Hepatic stellate cell (primary cell): ENCODE data around the gene LBP.
"Not testable (repeated sequence)": the region's sequence is repeated elsewhere in the genome, so short reads cannot be mapped to it uniquely, and the experiment has no call there.

Experiments used
- DNase-seq: peaks from one replicate; pipeline ENCODE4 v3.0.0; 2011; ENCODE audit warnings: low spot score

The LBP gene

GRCh38 chr20:38320221-38320620 is 26.1 kb upstream of the LBP start:
- DNase-seq = no peak

- peak; percentile 71 for DNase-seq
Measured at GRCh38 chr20:38321959-38322598, 24.2 kb upstream of the LBP start.

- DNase-seq = no peak
Measured at GRCh38 chr20:38324159-38324558, 22.1 kb upstream of the LBP start.

- DNase-seq = no peak
Measured at GRCh38 chr20:38325167-38325566, 21.1 kb upstream of the LBP start.

GRCh38 chr20:38325905-38326304 is 20.4 kb upstream of the LBP start:
- no peak for DNase-seq

GRCh38 chr20:38326309-38326708 is 20.0 kb upstream of the LBP start:
- no peak for DNase-seq

GRCh38 chr20:38330638-38331037 is 15.6 kb upstream of the LBP start:
- no peak for DNase-seq

- no peak for DNase-seq
Measured at GRCh38 chr20:38331245-38331644, 15.0 kb upstream of the LBP start.

- no peak for DNase-seq
Measured at GRCh38 chr20:38331814-38332213, 14.5 kb upstream of the LBP start.

- no peak for DNase-seq
Measured at GRCh38 chr20:38334016-38334415, 12.3 kb upstream of the LBP start.

GRCh38 chr20:38336726-38337125 is 9.6 kb upstream of the LBP start:
- no peak for DNase-seq

- DNase-seq = no peak
Measured at GRCh38 chr20:38337561-38338140, 8.6 kb upstream of the LBP start.

- DNase-seq = no peak
Measured at GRCh38 chr20:38338849-38339520, 7.3 kb upstream of the LBP start.

- not testable (repeated sequence) for DNase-seq
Measured at GRCh38 chr20:38339521-38339896, 6.8 kb upstream of the LBP start.

GRCh38 chr20:38339997-38340396 is 6.3 kb upstream of the LBP start:
- DNase-seq = no peak

- DNase-seq = no peak
Measured at GRCh38 chr20:38340693-38341092, 5.6 kb upstream of the LBP start.

- DNase-seq = no peak
Measured at GRCh38 chr20:38342216-38342615, 4.1 kb upstream of the LBP start.

- no peak for DNase-seq
Measured at GRCh38 chr20:38342713-38343310, 3.5 kb upstream of the LBP start.

- DNase-seq = no peak
Measured at GRCh38 chr20:38343311-38344106, 2.8 kb upstream of the LBP start.

GRCh38 chr20:38344107-38344701 is 2.1 kb upstream of the LBP start:
- DNase-seq = no peak

- no peak for DNase-seq
Measured at GRCh38 chr20:38345643-38346042, 639 bp upstream of the LBP start.

GRCh38 chr20:38346741-38347140 is 459 bp downstream of the LBP start:
- DNase-seq = no peak
